Measurements from ENCODE around the gene DCT. TPM values are rescaled to one million over a fixed set of nuclear protein-coding genes. Genes with fewer than 3 reads are reported as not detected.

Gene DCT
- total and polyA plus RNA-seq, 2 of the 8 experiments (the other 6 are each of a cell fraction or from before 2014, with no cell fraction given): 0.02 TPM; not detected in 1

GRCh38 chr13:94515374-94515773, 35.9 kb upstream of the DCT start:
- no peak for FAIRE-seq

More at GRCh38 chr13:94515374-94515773, 35.9 kb upstream of the DCT start:
- Histone ChIP-seq H3K23me2 (ENCODE audit: low read depth, low read length) (no peaks in the 10 kb centered on the region), H3K56ac (replicated peaks; ENCODE audit: insufficient read length, low read depth, low read length) (no peak overlapping the region), H4K5ac (ENCODE audit: insufficient read length, low read depth, low read length) (no peak overlapping the region), H3K4ac (replicated peaks; ENCODE audit: insufficient read length, low read depth, low read length) (no peak overlapping the region), H3K36me3 (ENCODE audit: control insufficient read depth in 2 of 4, insufficient read depth in 4 of 4, low read length in 3 of 4) (no peaks in the 10 kb centered on the region), H3K27me3 (replicated peaks in 1 of 4; ENCODE audit: control insufficient read depth in 3 of 4, extremely low read depth in 1 of 4, insufficient read depth in 3 of 4, low read length in 3 of 4) (no peaks in the 10 kb centered on the region), H4K20me1 (replicated peaks in 1 of 2; ENCODE audit: control insufficient read depth in 1 of 2, insufficient read depth in 2 of 2, low read length in 2 of 2) (no peaks in the 10 kb centered on the region), H3K9me3 (ENCODE audit: insufficient read depth in 2 of 2, low read depth in 1 of 2, low read length in 1 of 2) (0 out of 4 replicates have a peak, but pooled peaks cover 0 to 3% of the 10 kb centered on the region in 2 experiments), H3K27ac (ENCODE audit: low read depth, low read length) (no peak overlapping the region), H3K23ac (ENCODE audit: insufficient read length) (no peak overlapping the region), H3K79me2 (ENCODE audit: control insufficient read depth in 1 of 2, insufficient read depth in 2 of 2, low read length in 2 of 2) (no peaks in the 10 kb centered on the region), H2BK20ac (ENCODE audit: low read length) (no peak overlapping the region), H4K8ac (ENCODE audit: extremely low read depth, insufficient read depth, low read length) (no peak overlapping the region), H3K4me1 (replicated peaks in 1 of 4; ENCODE audit: control insufficient read depth in 3 of 4, insufficient read depth in 4 of 4, low read length in 3 of 4) (0 out of 7 replicates have a peak, but pooled peaks cover 0 to 2% (median 0%) of the 10 kb centered on the region in 4 experiments), H4K91ac (replicated peaks; ENCODE audit: insufficient read length, low read length) (no peak overlapping the region), H3K14ac (ENCODE audit: insufficient read length) (no peak overlapping the region), H3K9ac (replicated peaks in 1 of 4; ENCODE audit: extremely low read depth in 1 of 4, low read depth in 3 of 4, low read length in 3 of 4) (no peak overlapping the region), H2AFZ (ENCODE audit: low read length) (0 out of 2 replicates have a peak overlapping the region, but pooled peaks have one; percentile 8), H2BK120ac (replicated peaks; ENCODE audit: low read depth, low read length) (no peak overlapping the region), H3K18ac (ENCODE audit: extremely low read depth, low read length) (no peak overlapping the region), H2BK15ac (ENCODE audit: low read length) (no peak overlapping the region), H2BK12ac (ENCODE audit: low read depth, low read length) (no peak overlapping the region), H3K4me2 (ENCODE audit: insufficient read depth in 1 of 2, low read depth in 2 of 2, low read length in 2 of 2) (no peak overlapping the region), H3K4me3 (ENCODE audit: extremely low read depth in 1 of 4, insufficient read depth in 2 of 4, low read depth in 3 of 4, low read length in 4 of 4) (no peak overlapping the region), H2AK5ac (ENCODE audit: low read depth, low read length) (no peak overlapping the region), H3K79me1 (ENCODE audit: low read depth, low read length) (no peaks in the 10 kb centered on the region), H2BK5ac (ENCODE audit: low read depth, low read length) (no peak overlapping the region)
- POLR2A ChIA-PET (ENCODE audit: partially characterized antibody): no interaction called here
- CTCF ChIA-PET (ENCODE audit: partially characterized antibody): interaction anchor here (1.3 to 1.6 kb wide), 2 partner anchors 12 to 104 kb away, joined by 3 to 5 read pairs; no protein-coding TSS in a partner anchor
- no peak for TF ChIP-seq POLR2A (IDR thresholded peaks at IDR 0.05; ENCODE audit: control extremely low read depth in 1 of 2, low read depth in 2 of 2, low read length in 2 of 2)
- TF ChIP-seq BCL11A (IDR thresholded peaks at IDR 0.05; ENCODE audit: low read depth in 2 of 2, low read length in 2 of 2): no peak
- no peak for TF ChIP-seq POLR2AphosphoS5 (IDR thresholded peaks at IDR 0.05; ENCODE audit: low read depth, low read length)
- TF ChIP-seq SP2 (IDR thresholded peaks at IDR 0.05; ENCODE audit: low read length): no peak
- no peak for TF ChIP-seq EP300 (IDR thresholded peaks at IDR 0.05; ENCODE audit: borderline replicate concordance in 1 of 2, low read depth in 2 of 2, low read length in 2 of 2)
- DNase-seq (ENCODE audit: low read depth in 1 of 2, low spot score in 2 of 2): no peak
- WGBS, 2 experiments (ENCODE audit: extremely low coverage in 1 of 2, insufficient coverage in 1 of 2, insufficient read length in 1 of 2, insufficient replicate concordance in 2 of 2, low coverage in 1 of 2, low lambda C conversion rate in 2 of 2, missing lambda C conversion rate in 1 of 2): 93% methylated on average over 2 of the region's 2 CpGs; no CpG with 5 or more reads in 1 of the 2 experiments

Data from H1 (cell line).